ENCODE measurements around the gene POP4. TPM values are rescaled to one million over a fixed set of nuclear protein-coding genes. Genes with fewer than 3 reads are reported as not detected.

Gene POP4
- total RNA-seq, 1 donor from 2014 or later: 31.4 TPM

- no peaks in the 10 kb centered on the region for H3K9me3 ChIP-seq
- H3K4me3 ChIP-seq: no peak overlapping the region
- no peaks in the 10 kb centered on the region for H3K27me3 ChIP-seq
- no peak for TF ChIP-seq POLR2AphosphoS5 (IDR thresholded peaks at IDR 0.05; ENCODE audit: insufficient read depth in 1 of 2, low read depth in 1 of 2)
- no peak for TF ChIP-seq POLR2A (IDR thresholded peaks at IDR 0.05)
- TF ChIP-seq CTCF (IDR thresholded peaks at IDR 0.05): no peak
- H3K36me3 ChIP-seq: no peaks in the 10 kb centered on the region
- H3K4me1 ChIP-seq: no peaks in the 10 kb centered on the region
- intact Hi-C loops (cut with DNase I): no loop called here
- no peak overlapping the region for H3K27ac ChIP-seq
- DNase-seq (ENCODE audit: extremely low spot score in 2 of 2): no peak
Measured at GRCh38 chr19:29636553-29637360, 30.7 kb downstream of the POP4 start.

- DNase-seq (ENCODE audit: extremely low spot score in 2 of 2): no peak
- Histone ChIP-seq H3K36me3 (no peaks in the 10 kb centered on the region), H3K4me3 (no peak overlapping the region), H3K27me3 (no peaks in the 10 kb centered on the region), H3K9me3 (no peaks in the 10 kb centered on the region), H3K4me1 (no peaks in the 10 kb centered on the region), H3K27ac (no peak overlapping the region)
- TF ChIP-seq CTCF (IDR thresholded peaks at IDR 0.05): no peak
- no peak for TF ChIP-seq POLR2AphosphoS5 (IDR thresholded peaks at IDR 0.05; ENCODE audit: insufficient read depth in 1 of 2, low read depth in 1 of 2)
- no peak for TF ChIP-seq POLR2A (IDR thresholded peaks at IDR 0.05)
- intact Hi-C loops (cut with DNase I): no loop called here
Measured at GRCh38 chr19:29639086-29639485, 33.0 kb downstream of the POP4 start.

GRCh38 chr19:29640231-29640630, 34.1 kb downstream of the POP4 start:
- Histone ChIP-seq H3K27me3 (no peaks in the 10 kb centered on the region), H3K9me3 (no peaks in the 10 kb centered on the region), H3K4me1 (peaks cover 3% of the 10 kb centered on the region), H3K4me3 (no peak overlapping the region), H3K27ac (no peak overlapping the region), H3K36me3 (no peaks in the 10 kb centered on the region)
- no peak for TF ChIP-seq CTCF (IDR thresholded peaks at IDR 0.05)
- TF ChIP-seq POLR2A (IDR thresholded peaks at IDR 0.05): no peak
- TF ChIP-seq POLR2AphosphoS5 (IDR thresholded peaks at IDR 0.05; ENCODE audit: insufficient read depth in 1 of 2, low read depth in 1 of 2): no peak
- no peak for DNase-seq (ENCODE audit: extremely low spot score in 2 of 2)
- intact Hi-C loops (cut with DNase I): no loop called here

GRCh38 chr19:29641597-29641996, 35.5 kb downstream of the POP4 start:
- no peak overlapping the region for H3K27ac ChIP-seq
- no peak for DNase-seq (ENCODE audit: extremely low spot score in 2 of 2)
- no peaks in the 10 kb centered on the region for H3K36me3 ChIP-seq
- H3K27me3 ChIP-seq: no peaks in the 10 kb centered on the region
- no peaks in the 10 kb centered on the region for H3K9me3 ChIP-seq
- H3K4me1 ChIP-seq: peaks cover 17% of the 10 kb centered on the region
- intact Hi-C loops (cut with DNase I): no loop called here
- TF ChIP-seq CTCF (IDR thresholded peaks at IDR 0.05) (no peak), POLR2A (IDR thresholded peaks at IDR 0.05) (no peak), POLR2AphosphoS5 (IDR thresholded peaks at IDR 0.05; ENCODE audit: insufficient read depth in 1 of 2, low read depth in 1 of 2) (no peak)
- H3K4me3 ChIP-seq: no peak overlapping the region

GRCh38 chr19:29643361-29643935, 37.4 kb downstream of the POP4 start:
- no peak for DNase-seq (ENCODE audit: extremely low spot score in 2 of 2)
- intact Hi-C loops (cut with DNase I): no loop called here

More at GRCh38 chr19:29643361-29643935, 37.4 kb downstream of the POP4 start:
- no peak overlapping the region for H3K27ac ChIP-seq
- H3K4me3 ChIP-seq: no peak overlapping the region
- H3K9me3 ChIP-seq: no peaks in the 10 kb centered on the region
- no peak for TF ChIP-seq POLR2AphosphoS5 (IDR thresholded peaks at IDR 0.05; ENCODE audit: insufficient read depth in 1 of 2, low read depth in 1 of 2)
- TF ChIP-seq CTCF (IDR thresholded peaks at IDR 0.05): no peak
- H3K36me3 ChIP-seq: no peaks in the 10 kb centered on the region
- H3K4me1 ChIP-seq: peaks cover 19% of the 10 kb centered on the region
- no peaks in the 10 kb centered on the region for H3K27me3 ChIP-seq
